Fibroblast of skin of left biceps (primary cell): ENCODE measurements around the gene KRTAP10-2.
"Not testable (repeated sequence)": the region's sequence is repeated elsewhere in the genome, so short reads cannot be mapped to it uniquely, and the experiment has no call there.

Source experiments
- DNase-seq, 2 experiments: peaks; one replicate each; pipeline ENCODE4 v3.0.0-alpha.2; 2013; ENCODE audit warnings: low read depth in 2 of 2

The KRTAP10-2 gene

GRCh38 chr21:44514218-44514520 lies 37.1 kb downstream of the KRTAP10-2 start:
- DNase-seq = no peak

- no peak for DNase-seq
These were observed 37.7 kb downstream of the KRTAP10-2 start for GRCh38 chr21:44513389-44514217.

GRCh38 chr21:44512496-44513388 lies 38.6 kb downstream of the KRTAP10-2 start:
- no peak for DNase-seq

- DNase-seq = no peak
These were observed 39.4 kb downstream of the KRTAP10-2 start for GRCh38 chr21:44511938-44512275.

GRCh38 chr21:44511219-44511937 lies 39.9 kb downstream of the KRTAP10-2 start:
- no peak for DNase-seq

- DNase-seq = no peak
These were observed 40.6 kb downstream of the KRTAP10-2 start for GRCh38 chr21:44510508-44511218.

- DNase-seq = no peak
These were observed 41.2 kb downstream of the KRTAP10-2 start for GRCh38 chr21:44510109-44510507.

- no peak for DNase-seq
These were observed 41.8 kb downstream of the KRTAP10-2 start for GRCh38 chr21:44509539-44509938.

GRCh38 chr21:44508711-44509445 lies 42.4 kb downstream of the KRTAP10-2 start:
- DNase-seq = no peak

- DNase-seq = no peak
These were observed 42.9 kb downstream of the KRTAP10-2 start for GRCh38 chr21:44508426-44508710.

GRCh38 chr21:44507673-44508425 lies 43.5 kb downstream of the KRTAP10-2 start:
- no peak for DNase-seq

- no peak for DNase-seq
These were observed 44.7 kb downstream of the KRTAP10-2 start for GRCh38 chr21:44506279-44507255.

- DNase-seq = no peak
These were observed 45.5 kb downstream of the KRTAP10-2 start for GRCh38 chr21:44505673-44506278.

- DNase-seq = no peak
These were observed 47.4 kb downstream of the KRTAP10-2 start for GRCh38 chr21:44503901-44504399.

GRCh38 chr21:44503006-44503889 lies 48.1 kb downstream of the KRTAP10-2 start:
- DNase-seq = not testable (repeated sequence)

- no peak for DNase-seq
These were observed 48.9 kb downstream of the KRTAP10-2 start for GRCh38 chr21:44502171-44502958.
